ENCODE measurements around the gene SLC43A3. TPM values are rescaled to one million over a fixed set of nuclear protein-coding genes. Genes with fewer than 3 reads are reported as not detected.

The SLC43A3 gene
- total and polyA plus RNA-seq, 2 donors (not counting 3 experiments of a cell fraction or from before 2014, with no cell fraction given) = 68.9 to 104 TPM

DNA sequence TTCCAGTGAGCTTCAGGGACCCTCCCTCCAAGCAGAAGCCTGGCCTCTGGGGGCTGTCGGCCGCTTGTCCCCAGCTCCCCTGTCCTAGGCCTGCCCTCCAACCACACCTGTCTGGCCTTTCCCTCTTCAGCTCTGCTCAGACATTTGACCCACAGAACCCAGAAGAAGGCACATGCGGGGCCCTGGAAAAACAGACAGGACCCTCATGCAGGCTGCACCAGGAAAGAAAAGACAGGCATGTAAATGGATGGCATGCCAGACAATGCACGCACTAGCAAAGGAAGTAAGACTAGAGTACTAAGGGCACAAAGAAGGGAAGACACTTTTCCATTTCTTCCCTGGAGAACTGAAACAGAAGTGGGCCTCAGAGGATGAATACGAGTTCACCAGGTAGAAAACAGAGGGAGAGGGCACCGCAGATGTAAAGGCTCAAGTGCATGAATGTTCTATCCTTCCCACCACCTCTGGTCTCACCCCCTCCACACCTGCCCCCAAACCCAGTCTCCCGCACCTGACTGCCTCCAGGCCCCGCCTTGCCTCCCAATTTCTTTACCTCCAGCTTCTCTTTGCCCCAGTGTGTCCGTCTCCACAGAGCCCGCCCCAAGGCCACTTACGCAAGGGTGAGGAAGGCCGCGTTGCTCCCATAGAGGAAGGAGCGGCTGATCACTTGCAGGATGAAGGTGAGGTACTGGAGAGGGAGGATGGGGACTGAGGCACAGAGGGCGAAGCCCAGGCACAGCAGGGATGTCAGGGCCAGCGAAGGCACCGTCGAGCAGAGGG is 17.4 kb downstream of the SLC43A3 start:
- H3K9me3 ChIP-seq (replicated peaks; ENCODE audit: control insufficient read depth, insufficient read depth, low read length) = no peaks in the 10 kb centered on the region
- H3K9me1 ChIP-seq (replicated peaks; ENCODE audit: control insufficient read depth, extremely low read depth, insufficient read depth, low read length) = no peaks in the 10 kb centered on the region
- no peak overlapping the region for H2AFZ ChIP-seq (ENCODE audit: low read depth, low read length)
- H3K4me1 ChIP-seq (ENCODE audit: control insufficient read depth, extremely low read depth, insufficient read depth, low read length) = peaks cover 43% of the 10 kb centered on the region
- no peaks in the 10 kb centered on the region for H3K79me2 ChIP-seq (ENCODE audit: control insufficient read depth, insufficient read depth, low read length)
- no peak overlapping the region for H3K4me3 ChIP-seq (replicated peaks in 1 of 3; ENCODE audit: insufficient read depth in 1 of 3, low read depth in 1 of 3, low read length in 3 of 3)
- no peak overlapping the region for H3K4me2 ChIP-seq (ENCODE audit: insufficient read depth, low read length)
- H3K9ac ChIP-seq (replicated peaks; ENCODE audit: extremely low read depth, insufficient read depth, low read length) = no peak overlapping the region
- dilution Hi-C loops (cut with MboI; ENCODE audit: extremely low pct_ligation_motif_present, low sequenced_read_pairs) (no loop called here), intact Hi-C loops (cut with micrococcal nuclease) (loop anchor here (5.0 kb wide), 2 partner anchors 48 to 62 kb away; no protein-coding TSS in a partner anchor)
- TF ChIP-seq JUN (IDR thresholded peaks at IDR 0.05; ENCODE audit: borderline replicate concordance, insufficient read depth, insufficient read length, low read depth) = no peak
- TF ChIP-seq, protein P1, sequence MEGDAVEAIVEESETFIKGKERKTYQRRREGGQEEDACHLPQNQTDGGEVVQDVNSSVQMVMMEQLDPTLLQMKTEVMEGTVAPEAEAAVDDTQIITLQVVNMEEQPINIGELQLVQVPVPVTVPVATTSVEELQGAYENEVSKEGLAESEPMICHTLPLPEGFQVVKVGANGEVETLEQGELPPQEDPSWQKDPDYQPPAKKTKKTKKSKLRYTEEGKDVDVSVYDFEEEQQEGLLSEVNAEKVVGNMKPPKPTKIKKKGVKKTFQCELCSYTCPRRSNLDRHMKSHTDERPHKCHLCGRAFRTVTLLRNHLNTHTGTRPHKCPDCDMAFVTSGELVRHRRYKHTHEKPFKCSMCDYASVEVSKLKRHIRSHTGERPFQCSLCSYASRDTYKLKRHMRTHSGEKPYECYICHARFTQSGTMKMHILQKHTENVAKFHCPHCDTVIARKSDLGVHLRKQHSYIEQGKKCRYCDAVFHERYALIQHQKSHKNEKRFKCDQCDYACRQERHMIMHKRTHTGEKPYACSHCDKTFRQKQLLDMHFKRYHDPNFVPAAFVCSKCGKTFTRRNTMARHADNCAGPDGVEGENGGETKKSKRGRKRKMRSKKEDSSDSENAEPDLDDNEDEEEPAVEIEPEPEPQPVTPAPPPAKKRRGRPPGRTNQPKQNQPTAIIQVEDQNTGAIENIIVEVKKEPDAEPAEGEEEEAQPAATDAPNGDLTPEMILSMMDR (IDR thresholded peaks at IDR 0.05; ENCODE audit: extremely low read depth in 1 of 2, insufficient read depth in 1 of 2, low read depth in 1 of 2, low read length in 2 of 2) = no peak
- no peak for TF ChIP-seq FOS (IDR thresholded peaks at IDR 0.05; ENCODE audit: borderline replicate concordance, insufficient read depth, low read length)
- TF ChIP-seq, protein P2, sequence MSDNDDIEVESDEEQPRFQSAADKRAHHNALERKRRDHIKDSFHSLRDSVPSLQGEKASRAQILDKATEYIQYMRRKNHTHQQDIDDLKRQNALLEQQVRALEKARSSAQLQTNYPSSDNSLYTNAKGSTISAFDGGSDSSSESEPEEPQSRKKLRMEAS (IDR thresholded peaks at IDR 0.05; ENCODE audit: insufficient read depth, insufficient read length) = no peak
- ChIA-PET POLR2A (no interaction called here), CTCF (no interaction called here)
- no peak for DNase-seq (ENCODE audit: low read depth, low spot score)
- no TSS peak for BruUV-seq (replicated peaks)
- H3K36me3 ChIP-seq (ENCODE audit: control insufficient read depth in 2 of 2, extremely low read depth in 1 of 2, insufficient read depth in 2 of 2, low read length in 2 of 2) = peaks cover 4 to 14% of the 10 kb centered on the region in 2 experiments
- no peaks in the 10 kb centered on the region for H3K27me3 ChIP-seq (ENCODE audit: control insufficient read depth in 2 of 2, insufficient read depth in 2 of 2, low read length in 2 of 2)
- no peak for FAIRE-seq
- no peaks in the 10 kb centered on the region for H4K20me1 ChIP-seq (replicated peaks; ENCODE audit: control insufficient read depth, extremely low read depth, insufficient read depth, low read length)
- no peak overlapping the region for H3K27ac ChIP-seq (ENCODE audit: insufficient read depth, low read depth, low read length)
